SK-N-MC (cell line): Measurements from ENCODE around the gene RHOF.

Experiments used
- EZH2 ChIP-seq: fragments of 200-600 bp; sonication (generic); IDR thresholded peaks from one replicate; pipeline ENCODE4 v1.6.1; 2017; ENCODE audit warnings: antibody characterized with exemption
- POLR2AphosphoS5 ChIP-seq: IDR thresholded peaks from 2 replicates; pipeline ENCODE4 v1.6.1; 2012; ENCODE audit warnings: mild to moderate bottlenecking, low read depth, low read length, borderline replicate concordance

GRCh38 chr12:121823727-121824115, 30.2 kb upstream of the RHOF start:
- TF ChIP-seq POLR2AphosphoS5 (no peak), EZH2 (no peak)
